NCI-H345 treated with DMSO at 0.1 percent for 48 hours (cell line): ENCODE data around the gene CRIP3.

Experiments
- DNase-seq: peaks from one replicate; lab custom pipeline; 2025; ENCODE audit not compliant: unreplicated experiment; lab: John Stamatoyannopoulos, UW

The CRIP3 gene

DNA sequence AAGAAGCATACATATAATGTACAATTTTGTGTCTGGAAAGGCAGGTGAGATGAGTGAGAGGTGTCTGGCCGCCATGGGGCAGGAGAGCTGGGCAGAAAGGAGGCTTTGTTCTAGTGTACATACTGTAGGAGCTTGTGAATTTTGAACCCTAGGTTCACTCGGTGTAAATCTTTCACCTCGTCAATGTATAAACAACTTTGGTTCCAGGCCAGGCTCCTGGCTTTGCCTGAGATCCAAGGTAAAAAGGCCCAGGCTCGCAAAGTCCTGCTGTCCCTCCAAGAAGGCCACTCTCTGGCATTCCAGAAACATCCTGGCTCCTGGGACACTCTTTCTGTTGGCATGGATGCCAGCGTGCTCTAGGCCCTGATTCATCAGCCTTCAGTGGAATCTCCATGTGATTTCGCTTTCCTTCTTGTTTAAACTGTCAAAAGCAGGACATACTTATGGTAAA lies 17.7 kb downstream of the CRIP3 start:
- DNase-seq, result no peak

DNA sequence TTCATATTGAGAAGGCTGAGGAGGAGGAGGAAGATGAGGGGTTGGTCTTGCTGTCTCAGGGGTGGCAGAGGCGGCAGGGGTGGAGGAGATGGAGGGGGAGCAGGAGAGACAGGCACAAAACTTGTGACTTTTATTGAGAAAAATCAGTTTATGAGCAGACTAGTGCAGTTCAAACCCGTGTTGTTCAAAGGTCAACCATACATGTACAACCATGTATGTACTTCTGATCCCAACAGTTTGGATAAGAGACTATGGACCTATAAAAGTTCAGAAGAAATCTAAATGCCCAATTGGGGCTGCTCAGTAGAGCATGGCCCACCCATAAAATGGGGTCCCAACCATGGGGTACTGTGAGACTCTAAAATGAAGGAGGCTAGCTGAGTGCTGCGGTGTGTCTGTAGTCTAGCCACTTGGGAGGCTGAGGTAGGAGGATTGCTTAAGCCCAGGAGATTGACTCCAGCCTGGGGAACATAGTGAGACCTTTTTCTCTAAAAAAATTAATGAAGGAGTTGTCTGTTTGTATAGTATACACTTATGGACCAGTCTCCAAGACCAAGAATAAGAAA lies 18.2 kb downstream of the CRIP3 start:
- DNase-seq, result no peak

DNA sequence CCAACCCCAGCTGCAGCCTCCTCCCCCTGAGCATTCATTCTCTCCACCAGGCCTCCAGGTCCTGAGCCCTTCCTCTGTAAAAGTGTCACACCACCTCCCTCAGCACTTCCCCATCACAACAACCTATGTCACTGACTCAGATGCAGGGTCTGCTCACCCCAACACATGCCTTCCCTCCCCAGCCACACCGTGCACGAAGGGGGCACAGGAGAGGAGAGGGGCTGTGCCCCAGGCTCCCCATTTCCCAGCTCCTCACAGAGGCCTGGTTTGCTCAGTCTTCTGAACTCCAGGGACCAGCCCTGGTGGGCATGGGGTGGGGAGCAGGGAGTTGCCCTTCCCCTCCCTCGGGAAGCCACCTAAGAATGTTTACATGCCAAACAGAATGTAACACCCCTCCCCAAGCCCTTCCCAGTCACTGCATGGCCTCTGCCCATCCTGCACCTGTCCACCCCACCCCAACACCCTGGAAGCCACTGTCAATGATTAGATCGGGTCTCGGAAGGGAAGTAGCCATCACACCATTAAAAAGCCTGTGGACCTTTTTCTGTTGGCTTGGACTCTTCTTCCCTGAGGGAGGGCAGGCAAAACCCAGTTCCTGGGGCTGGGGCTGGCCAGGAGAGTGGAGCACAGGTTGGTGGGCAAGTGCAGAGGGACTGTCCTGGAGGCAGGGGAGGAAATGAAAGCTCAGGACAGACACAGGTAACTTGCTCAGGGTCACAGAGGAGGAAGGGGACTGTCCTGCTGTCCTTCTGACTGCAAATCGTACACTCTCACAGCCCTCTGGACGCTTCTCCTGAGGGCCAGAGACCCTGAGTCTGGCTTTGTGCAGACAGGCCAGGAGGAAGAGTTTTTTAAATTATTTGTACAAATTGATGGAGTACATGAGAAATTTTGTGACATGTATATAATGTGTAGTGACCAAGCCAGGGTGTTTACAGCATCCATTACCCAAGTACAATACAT lies 20.6 kb downstream of the CRIP3 start:
- no peak for DNase-seq

GRCh38 chr6:43286980-43287716 lies 21.5 kb downstream of the CRIP3 start:
- DNase-seq, result no peak

DNA sequence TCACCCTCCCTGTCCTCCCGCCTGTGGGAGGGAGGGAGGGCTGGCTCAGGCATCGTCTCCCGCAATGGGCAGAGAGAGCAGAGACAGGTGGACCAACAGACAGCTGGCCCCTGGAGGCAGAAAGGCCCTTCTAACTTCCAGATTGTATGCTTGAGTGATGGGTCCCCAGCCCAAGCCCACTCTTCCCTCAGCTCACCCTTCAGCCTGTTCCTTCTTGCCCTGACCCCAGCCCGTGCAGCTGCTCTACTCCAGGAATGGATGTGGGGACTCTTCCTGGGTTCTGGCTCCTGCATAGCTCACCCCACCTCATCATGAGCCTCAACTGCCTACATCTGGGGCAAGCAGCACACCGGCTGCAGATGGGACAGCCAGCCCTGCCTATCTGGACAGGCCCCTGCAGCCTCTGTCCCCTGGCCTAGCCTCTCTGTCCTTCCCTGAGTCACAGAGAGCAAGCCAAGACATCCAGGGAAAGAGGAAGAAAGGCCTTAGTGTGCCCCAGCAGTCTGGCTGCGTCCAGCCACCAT lies 22.1 kb downstream of the CRIP3 start:
- DNase-seq, result no peak

DNA sequence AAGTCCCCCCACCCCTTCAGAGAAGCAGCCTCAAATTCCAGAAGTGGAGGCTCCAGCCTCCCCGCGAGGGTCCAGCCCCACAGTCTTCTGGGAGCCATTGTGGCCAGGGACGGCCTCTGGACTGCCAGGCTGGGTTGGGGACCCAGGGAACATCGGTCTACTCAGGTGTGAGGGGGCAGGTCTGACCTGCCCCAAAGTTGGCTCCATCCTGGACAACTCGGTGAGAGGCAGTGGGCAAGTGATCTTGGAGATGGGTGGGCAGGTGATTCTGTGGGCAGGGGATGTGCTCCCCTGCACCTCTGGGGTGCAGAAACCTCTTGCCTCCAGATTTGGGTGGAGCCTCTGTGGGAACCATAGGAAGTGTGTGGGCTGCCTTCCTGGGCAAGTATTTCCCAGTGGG lies 22.8 kb downstream of the CRIP3 start:
- no peak for DNase-seq

DNA sequence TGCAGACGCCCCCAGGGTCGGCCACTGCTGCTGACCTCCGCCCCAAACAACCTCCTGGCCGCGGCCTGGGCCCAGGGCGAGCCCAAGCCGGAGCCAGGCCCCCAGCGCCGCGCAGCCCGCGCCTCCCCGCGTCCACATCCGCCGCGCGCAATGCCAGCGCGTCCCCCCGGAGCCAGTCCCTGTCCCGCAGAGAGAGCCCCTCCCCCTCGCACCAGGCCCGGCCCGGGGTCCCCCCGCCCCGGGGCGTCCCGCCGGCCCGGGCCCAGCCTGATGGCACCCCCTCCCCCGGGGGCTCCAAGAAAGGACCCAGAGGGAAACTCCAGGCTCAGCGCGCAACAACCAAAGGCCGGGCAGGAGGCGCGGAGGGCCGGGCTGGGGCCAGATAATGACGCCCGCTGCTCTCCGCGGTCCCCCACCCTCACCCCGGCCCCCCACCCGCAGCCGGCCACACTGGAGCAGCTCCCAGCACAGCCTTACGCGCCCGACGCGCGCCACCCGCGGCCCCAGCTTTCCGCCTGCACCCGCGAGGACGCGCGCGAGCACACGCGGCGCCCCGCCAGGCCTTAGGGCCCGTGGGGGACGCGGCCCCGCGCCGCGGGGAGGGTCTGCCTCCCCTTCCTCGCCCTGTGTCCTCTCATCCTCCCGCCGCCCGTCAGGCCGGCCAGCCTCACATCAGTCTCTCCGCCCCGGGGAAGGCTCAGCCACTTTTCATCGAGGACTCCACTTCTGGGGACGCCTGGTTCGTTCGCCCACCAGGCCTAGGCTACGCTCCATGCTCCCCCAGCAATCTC lies 23.4 kb downstream of the CRIP3 start:
- DNase-seq, result no peak

- no peak for DNase-seq
Measured at GRCh38 chr6:43283905-43284304, 24.7 kb downstream of the CRIP3 start.

GRCh38 chr6:43283514-43283901 lies 25.1 kb downstream of the CRIP3 start:
- no peak for DNase-seq

GRCh38 chr6:43282636-43283513 lies 25.8 kb downstream of the CRIP3 start:
- no peak for DNase-seq

- no peak for DNase-seq
Measured at GRCh38 chr6:43282060-43282459, 26.6 kb downstream of the CRIP3 start.

GRCh38 chr6:43280234-43280633 lies 28.4 kb downstream of the CRIP3 start:
- no peak for DNase-seq

DNA sequence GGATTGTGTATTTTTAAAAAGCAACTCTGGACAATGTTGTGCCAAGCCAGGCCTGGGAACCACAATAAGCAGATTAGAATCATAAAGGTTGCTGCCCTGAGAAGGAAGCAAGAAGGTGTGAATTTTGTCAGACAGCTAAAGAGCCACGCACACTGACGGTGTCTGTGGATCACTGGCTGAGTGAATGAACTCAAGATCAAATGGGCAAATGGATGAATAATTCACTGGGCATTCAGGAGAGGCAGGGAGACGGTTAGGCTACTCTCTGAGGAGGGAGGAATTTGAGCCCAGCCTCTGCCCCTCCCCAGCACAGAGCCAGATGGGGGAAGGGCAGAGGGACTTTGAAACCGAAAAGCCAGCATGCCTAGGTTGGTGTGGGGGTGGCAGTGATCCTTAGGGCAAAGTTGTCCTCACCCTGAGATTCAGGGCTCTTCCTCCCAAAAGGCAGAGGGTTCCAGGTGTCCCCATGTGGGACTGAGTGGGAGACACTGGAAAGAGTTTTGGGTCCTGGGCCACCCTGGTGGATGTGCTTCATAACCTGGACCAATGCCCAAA lies 30.0 kb downstream of the CRIP3 start:
- DNase-seq, result no peak

GRCh38 chr6:43277643-43278523 lies 30.7 kb downstream of the CRIP3 start:
- DNase-seq, result no peak

DNA sequence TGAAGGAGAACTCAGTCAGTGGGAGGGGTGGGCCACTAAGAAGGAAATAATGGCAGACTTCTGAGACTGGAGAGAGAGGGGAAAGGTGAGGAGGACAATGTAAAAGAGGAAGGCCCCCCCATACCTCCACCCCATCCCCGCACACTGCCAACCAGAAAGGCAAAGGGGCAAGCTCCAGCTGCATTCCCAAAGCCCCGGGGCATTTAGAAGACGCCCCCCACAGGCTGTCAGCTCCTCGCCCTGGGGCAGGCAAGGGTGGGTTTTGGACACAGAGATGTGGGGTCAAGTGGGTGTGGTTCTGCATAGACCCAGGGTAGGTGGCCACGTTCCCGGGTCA lies 31.4 kb downstream of the CRIP3 start:
- no peak for DNase-seq

- DNase-seq, result no peak
Measured at GRCh38 chr6:43276577-43277305, 31.9 kb downstream of the CRIP3 start.

DNA sequence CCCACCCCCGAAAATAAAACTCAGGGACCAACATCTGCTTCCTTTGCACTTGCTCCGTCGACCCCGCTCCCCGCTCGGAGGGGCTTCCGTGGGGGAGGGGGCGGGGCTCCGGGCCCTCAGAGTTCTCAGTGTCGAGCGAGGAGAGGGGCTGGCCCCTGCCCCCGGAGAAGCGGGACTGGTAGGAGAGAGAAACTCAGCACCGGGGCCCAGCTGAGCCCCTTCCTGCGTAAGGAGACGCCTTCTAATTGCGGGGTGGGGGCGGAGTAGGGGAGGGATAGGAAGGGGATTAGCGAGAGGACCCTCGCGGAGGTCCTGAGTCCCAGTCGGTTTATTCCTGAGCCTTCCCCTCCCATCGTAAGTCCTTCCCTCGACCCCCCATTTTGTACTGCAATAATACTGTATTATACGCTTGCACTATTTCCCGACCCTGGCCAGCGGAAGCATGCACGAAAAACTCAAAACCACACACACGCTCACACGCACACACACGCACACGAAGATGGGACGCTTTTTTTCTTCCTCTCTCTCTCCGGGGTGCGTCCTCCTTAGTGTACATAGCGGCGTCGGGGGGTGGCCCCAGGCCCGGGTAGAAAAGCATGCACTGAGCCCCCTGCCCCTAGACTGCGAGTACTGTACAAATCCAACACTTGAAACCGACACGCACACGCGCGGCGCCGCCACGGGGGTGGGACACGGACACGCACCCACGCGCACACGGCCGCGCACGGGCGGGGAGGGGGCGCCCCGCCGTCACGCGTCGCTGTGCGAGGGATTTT lies 32.6 kb downstream of the CRIP3 start:
- no peak for DNase-seq
